ENCODE results near the gene KCNB1.

DNA sequence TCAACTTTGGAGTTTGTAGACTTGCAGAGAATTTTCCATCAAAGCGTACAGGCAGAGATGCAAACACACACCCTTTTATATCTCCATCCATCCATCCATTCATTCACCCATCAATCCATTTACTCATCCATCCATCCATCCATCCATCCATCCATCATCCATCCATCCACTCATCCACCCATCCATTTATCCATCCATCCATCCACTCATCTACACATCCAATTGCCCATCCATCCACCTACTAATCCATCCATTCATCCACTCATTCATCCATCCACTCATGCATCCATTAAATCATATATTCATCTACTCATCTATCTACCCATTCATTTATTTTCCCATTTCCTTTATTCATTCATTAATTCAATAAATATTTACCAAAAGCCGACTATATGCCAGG is 52.1 kb downstream of the KCNB1 start:
- TF ChIP-seq, protein P1, sequence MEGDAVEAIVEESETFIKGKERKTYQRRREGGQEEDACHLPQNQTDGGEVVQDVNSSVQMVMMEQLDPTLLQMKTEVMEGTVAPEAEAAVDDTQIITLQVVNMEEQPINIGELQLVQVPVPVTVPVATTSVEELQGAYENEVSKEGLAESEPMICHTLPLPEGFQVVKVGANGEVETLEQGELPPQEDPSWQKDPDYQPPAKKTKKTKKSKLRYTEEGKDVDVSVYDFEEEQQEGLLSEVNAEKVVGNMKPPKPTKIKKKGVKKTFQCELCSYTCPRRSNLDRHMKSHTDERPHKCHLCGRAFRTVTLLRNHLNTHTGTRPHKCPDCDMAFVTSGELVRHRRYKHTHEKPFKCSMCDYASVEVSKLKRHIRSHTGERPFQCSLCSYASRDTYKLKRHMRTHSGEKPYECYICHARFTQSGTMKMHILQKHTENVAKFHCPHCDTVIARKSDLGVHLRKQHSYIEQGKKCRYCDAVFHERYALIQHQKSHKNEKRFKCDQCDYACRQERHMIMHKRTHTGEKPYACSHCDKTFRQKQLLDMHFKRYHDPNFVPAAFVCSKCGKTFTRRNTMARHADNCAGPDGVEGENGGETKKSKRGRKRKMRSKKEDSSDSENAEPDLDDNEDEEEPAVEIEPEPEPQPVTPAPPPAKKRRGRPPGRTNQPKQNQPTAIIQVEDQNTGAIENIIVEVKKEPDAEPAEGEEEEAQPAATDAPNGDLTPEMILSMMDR (IDR thresholded peaks at IDR 0.05): no peak
- TF ChIP-seq POLR2A (IDR thresholded peaks at IDR 0.05): no peak

Measured in breast epithelium (tissue), 3 donors.